GM06990 (cell line): ENCODE data around the gene TTR.

Source experiments
- DNase-seq: peaks from one replicate; pipeline ENCODE4 v3.0.0-alpha.2; 2011; ENCODE audit not compliant: insufficient read length; ENCODE audit errors: extremely low read depth
- H3K27me3 ChIP-seq: replicated peaks from 2 replicates; pipeline ENCODE4 v1.6.0; 2011; ENCODE audit warnings: low read length; ENCODE audit not compliant: control insufficient read depth, insufficient read depth
- H3K36me3 ChIP-seq: 2 replicates; pipeline ENCODE4 v1.5.1; 2011; ENCODE audit warnings: low read length; ENCODE audit not compliant: control insufficient read depth, insufficient read depth
- H3K4me3 ChIP-seq: replicated peaks from 2 replicates; pipeline ENCODE4 v1.5.1; 2011; ENCODE audit warnings: low read depth, mild to moderate bottlenecking, control low read depth, low read length
- TF ChIP-seq, protein P1 (sequence below): IDR thresholded peaks from 2 replicates; pipeline ENCODE4 v1.5.1; 2011; ENCODE audit warnings: low read length, control low read depth, mild to moderate bottlenecking, inconsistent platforms; ENCODE audit not compliant: insufficient read depth, poor library complexity, severe bottlenecking

Gene TTR

DNA sequence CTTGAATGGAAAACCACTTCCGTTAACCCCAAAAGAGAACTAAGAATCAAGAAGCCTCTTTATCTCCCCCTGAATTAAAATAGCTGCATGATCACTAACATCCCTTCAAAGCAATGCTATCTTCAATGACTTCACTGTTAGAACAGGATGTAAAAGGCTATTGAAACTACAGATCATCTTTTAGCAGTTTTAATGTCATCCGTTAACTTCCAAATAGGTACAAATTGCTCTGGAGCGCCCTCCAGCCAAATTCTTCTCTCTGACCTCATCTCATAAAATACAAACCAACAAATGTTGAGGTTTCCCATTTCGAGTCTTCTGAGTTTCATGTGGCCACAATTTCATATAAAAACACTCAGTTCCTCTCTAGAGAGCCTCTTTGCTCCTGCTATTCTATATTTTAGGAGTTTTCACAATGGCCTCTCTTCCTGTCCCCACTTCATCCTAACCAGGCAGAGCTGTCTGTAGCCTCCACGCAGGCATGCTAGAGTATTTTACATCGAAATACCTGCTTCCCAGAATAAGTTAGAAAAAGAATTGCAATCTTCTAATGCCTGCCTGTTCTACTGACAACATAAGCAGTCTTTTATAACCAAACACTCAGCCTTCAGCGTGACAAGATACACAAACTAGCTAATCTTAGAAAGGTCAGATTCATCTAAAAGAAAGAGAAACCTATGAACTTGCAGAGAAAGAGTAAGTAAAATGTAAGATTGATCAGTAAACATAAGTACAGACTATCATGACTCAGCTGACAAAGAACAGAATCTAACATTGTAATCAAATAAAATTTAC, 54.9 kb downstream of the TTR start:
- H3K27me3 ChIP-seq: no peaks in the 10 kb centered on the region
- DNase-seq: no peak
- H3K36me3 ChIP-seq: no peaks in the 10 kb centered on the region
- TF ChIP-seq, protein P1, sequence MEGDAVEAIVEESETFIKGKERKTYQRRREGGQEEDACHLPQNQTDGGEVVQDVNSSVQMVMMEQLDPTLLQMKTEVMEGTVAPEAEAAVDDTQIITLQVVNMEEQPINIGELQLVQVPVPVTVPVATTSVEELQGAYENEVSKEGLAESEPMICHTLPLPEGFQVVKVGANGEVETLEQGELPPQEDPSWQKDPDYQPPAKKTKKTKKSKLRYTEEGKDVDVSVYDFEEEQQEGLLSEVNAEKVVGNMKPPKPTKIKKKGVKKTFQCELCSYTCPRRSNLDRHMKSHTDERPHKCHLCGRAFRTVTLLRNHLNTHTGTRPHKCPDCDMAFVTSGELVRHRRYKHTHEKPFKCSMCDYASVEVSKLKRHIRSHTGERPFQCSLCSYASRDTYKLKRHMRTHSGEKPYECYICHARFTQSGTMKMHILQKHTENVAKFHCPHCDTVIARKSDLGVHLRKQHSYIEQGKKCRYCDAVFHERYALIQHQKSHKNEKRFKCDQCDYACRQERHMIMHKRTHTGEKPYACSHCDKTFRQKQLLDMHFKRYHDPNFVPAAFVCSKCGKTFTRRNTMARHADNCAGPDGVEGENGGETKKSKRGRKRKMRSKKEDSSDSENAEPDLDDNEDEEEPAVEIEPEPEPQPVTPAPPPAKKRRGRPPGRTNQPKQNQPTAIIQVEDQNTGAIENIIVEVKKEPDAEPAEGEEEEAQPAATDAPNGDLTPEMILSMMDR: no peak
- no peak overlapping the region for H3K4me3 ChIP-seq

DNA sequence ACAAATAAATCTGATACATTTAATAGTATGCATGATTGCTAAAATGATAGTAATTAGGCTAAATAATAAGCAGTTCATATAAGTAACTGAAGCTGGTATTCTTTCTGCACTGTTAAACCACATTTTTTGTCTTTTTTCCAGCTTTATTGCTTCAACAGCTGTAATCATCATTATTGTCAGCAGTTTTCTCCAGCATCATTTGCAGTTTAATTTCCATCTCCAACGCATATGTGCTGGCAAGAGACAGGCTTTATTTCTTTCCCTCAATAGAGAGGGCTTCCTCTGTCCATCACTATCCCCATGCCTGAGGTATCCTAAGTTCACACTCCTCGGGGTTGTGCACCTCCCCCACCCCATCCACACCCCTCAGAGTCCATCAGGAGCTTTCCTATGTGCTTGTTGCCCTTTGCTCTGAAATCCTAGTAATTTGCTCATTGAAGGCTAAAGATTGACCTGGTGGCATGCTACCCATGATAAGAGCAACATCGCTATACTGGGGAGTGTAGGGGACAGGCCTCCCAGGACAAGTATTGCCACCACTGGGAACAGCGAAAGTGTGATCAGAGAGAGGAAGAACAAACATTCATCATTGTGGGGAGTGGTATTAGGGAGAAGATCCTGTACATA, 55.6 kb downstream of the TTR start:
- no peak overlapping the region for H3K4me3 ChIP-seq
- TF ChIP-seq, protein P1: no peak
- no peaks in the 10 kb centered on the region for H3K27me3 ChIP-seq
- no peaks in the 10 kb centered on the region for H3K36me3 ChIP-seq
- no peak for DNase-seq
